H1 (cell line): ENCODE measurements around the gene EPHA10. TPM values are rescaled to one million over a fixed set of nuclear protein-coding genes. Genes with fewer than 3 reads are reported as not detected.

Experiments
- BACH1 ChIP-seq: IDR thresholded peaks from 2 replicates; pipeline ENCODE4 v1.6.1; 2012; ENCODE audit warnings: low read length, improper control_type of control experiment
- BCL11A ChIP-seq, 2 experiments: IDR thresholded peaks; one replicate each; pipeline ENCODE4 v1.6.1; 2011; ENCODE audit warnings: low read depth in 2 of 2, low read length in 2 of 2, mild to moderate bottlenecking in 2 of 2
- BRCA1 ChIP-seq: IDR thresholded peaks from 2 replicates; pipeline ENCODE4 v1.6.1; 2012; ENCODE audit warnings: low read depth, low read length, improper control_type of control experiment
- CREB1 ChIP-seq: IDR thresholded peaks from 2 replicates; pipeline ENCODE4 v1.6.1; 2012; ENCODE audit warnings: inconsistent platforms
- JUN ChIP-seq: IDR thresholded peaks from 2 replicates; pipeline ENCODE4 v1.6.1; 2011; ENCODE audit warnings: low read depth, mild to moderate bottlenecking, improper control_type of control experiment, low read length
- KDM1A ChIP-seq: fragments of 200-600, 300-600 bp; sonication (generic); IDR thresholded peaks from 2 replicates; pipeline ENCODE4 v1.7.1; 2016; ENCODE audit warnings: mild to moderate bottlenecking, low read length, borderline replicate concordance
- KDM4A ChIP-seq: IDR thresholded peaks from one replicate; pipeline ENCODE4 v1.7.1; 2012; ENCODE audit warnings: low read depth, mild to moderate bottlenecking, moderate library complexity, low read length, inconsistent platforms; ENCODE audit not compliant: severe bottlenecking
- PHF8 ChIP-seq: fragments of 200-600 bp; sonication (generic); conservative IDR thresholded peaks from 2 replicates; pipeline ENCODE4 v1.7.1; 2012; ENCODE audit warnings: low read depth, mild to moderate bottlenecking, inconsistent platforms, low read length, moderate library complexity
- RXRA ChIP-seq: IDR thresholded peaks from 2 replicates; pipeline ENCODE4 v1.6.1; 2011; ENCODE audit warnings: low read depth, mild to moderate bottlenecking, low read length, moderate library complexity; ENCODE audit not compliant: insufficient read depth
- SAP30 ChIP-seq: fragments of 300-600 bp; sonication (generic); IDR thresholded peaks from 2 replicates; pipeline ENCODE4 v1.7.1; 2012; ENCODE audit warnings: low read length, moderate library complexity, mild to moderate bottlenecking, inconsistent platforms; ENCODE audit not compliant: insufficient read depth, insufficient replicate concordance
- SP1 ChIP-seq: IDR thresholded peaks from 2 replicates; pipeline ENCODE4 v1.6.1; 2011; ENCODE audit warnings: low read depth, low read length
- SP4 ChIP-seq: IDR thresholded peaks from 2 replicates; pipeline ENCODE4 v1.6.1; 2012; ENCODE audit warnings: low read length, inconsistent platforms
- polyA plus RNA-seq, 7 experiments: library from polyadenylated mRNA; depleted of rRNA in 3 of 7; stranded (reverse) in 5 of 7; unstranded in 2 of 7; fragments of >200 nt in 5 of 7; fragments of 200-250 nt in 2 of 7; gene quantifications; 1 replicate in 5 of 7; 2 replicates in 1 of 7; 4 replicates in 1 of 7; pipeline versions ENCODE4 v1.2.1 to v1.2.3, GENCODE V29; 2011 to 2013; ENCODE audit warnings: missing spikeins in 2 of 7, mixed read lengths in 2 of 7
- total RNA-seq: library from RNA; stranded (reverse); fragmentation: NEBNext Ultra II Directional; extraction: Animal tissue kit (Norgen Biotek cat#: 25700); gene quantifications from 2 replicates; pipeline ENCODE4 v1.2.1, GENCODE V29; 2021
- TF ChIP-seq, protein P1 (sequence below): fragments of 300-600 bp; sonication (generic); IDR thresholded peaks from 2 replicates; pipeline ENCODE4 v1.7.1; 2012; ENCODE audit warnings: low read length, moderate library complexity, mild to moderate bottlenecking, inconsistent platforms; ENCODE audit not compliant: insufficient replicate concordance

Gene EPHA10
- total and polyA plus RNA-seq, 2 of the 8 experiments (the other 6 are each of a cell fraction or from before 2014, with no cell fraction given), result 0.54 to 1.0 TPM

DNA sequence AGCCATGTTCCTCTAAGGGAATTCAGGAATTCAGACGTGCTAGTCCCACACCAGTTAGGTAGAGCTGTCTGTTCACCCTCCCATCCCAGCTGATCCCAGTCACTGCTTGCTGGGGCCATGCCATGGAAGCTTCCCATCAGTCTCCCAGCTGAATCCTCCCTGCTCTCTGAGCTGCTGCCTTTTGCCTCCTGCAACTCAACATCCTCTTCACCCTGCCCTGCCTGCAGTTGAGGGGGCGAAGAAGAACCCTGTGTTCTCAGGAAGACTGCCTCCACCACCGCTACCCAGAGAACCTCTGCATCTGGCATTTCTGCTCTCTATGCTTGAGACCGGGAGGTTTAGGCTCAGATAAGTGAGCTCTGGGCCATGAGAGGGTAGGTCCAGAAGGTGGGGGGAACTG is 56.4 kb downstream of the EPHA10 start (continued):
- TF ChIP-seq, protein P1, sequence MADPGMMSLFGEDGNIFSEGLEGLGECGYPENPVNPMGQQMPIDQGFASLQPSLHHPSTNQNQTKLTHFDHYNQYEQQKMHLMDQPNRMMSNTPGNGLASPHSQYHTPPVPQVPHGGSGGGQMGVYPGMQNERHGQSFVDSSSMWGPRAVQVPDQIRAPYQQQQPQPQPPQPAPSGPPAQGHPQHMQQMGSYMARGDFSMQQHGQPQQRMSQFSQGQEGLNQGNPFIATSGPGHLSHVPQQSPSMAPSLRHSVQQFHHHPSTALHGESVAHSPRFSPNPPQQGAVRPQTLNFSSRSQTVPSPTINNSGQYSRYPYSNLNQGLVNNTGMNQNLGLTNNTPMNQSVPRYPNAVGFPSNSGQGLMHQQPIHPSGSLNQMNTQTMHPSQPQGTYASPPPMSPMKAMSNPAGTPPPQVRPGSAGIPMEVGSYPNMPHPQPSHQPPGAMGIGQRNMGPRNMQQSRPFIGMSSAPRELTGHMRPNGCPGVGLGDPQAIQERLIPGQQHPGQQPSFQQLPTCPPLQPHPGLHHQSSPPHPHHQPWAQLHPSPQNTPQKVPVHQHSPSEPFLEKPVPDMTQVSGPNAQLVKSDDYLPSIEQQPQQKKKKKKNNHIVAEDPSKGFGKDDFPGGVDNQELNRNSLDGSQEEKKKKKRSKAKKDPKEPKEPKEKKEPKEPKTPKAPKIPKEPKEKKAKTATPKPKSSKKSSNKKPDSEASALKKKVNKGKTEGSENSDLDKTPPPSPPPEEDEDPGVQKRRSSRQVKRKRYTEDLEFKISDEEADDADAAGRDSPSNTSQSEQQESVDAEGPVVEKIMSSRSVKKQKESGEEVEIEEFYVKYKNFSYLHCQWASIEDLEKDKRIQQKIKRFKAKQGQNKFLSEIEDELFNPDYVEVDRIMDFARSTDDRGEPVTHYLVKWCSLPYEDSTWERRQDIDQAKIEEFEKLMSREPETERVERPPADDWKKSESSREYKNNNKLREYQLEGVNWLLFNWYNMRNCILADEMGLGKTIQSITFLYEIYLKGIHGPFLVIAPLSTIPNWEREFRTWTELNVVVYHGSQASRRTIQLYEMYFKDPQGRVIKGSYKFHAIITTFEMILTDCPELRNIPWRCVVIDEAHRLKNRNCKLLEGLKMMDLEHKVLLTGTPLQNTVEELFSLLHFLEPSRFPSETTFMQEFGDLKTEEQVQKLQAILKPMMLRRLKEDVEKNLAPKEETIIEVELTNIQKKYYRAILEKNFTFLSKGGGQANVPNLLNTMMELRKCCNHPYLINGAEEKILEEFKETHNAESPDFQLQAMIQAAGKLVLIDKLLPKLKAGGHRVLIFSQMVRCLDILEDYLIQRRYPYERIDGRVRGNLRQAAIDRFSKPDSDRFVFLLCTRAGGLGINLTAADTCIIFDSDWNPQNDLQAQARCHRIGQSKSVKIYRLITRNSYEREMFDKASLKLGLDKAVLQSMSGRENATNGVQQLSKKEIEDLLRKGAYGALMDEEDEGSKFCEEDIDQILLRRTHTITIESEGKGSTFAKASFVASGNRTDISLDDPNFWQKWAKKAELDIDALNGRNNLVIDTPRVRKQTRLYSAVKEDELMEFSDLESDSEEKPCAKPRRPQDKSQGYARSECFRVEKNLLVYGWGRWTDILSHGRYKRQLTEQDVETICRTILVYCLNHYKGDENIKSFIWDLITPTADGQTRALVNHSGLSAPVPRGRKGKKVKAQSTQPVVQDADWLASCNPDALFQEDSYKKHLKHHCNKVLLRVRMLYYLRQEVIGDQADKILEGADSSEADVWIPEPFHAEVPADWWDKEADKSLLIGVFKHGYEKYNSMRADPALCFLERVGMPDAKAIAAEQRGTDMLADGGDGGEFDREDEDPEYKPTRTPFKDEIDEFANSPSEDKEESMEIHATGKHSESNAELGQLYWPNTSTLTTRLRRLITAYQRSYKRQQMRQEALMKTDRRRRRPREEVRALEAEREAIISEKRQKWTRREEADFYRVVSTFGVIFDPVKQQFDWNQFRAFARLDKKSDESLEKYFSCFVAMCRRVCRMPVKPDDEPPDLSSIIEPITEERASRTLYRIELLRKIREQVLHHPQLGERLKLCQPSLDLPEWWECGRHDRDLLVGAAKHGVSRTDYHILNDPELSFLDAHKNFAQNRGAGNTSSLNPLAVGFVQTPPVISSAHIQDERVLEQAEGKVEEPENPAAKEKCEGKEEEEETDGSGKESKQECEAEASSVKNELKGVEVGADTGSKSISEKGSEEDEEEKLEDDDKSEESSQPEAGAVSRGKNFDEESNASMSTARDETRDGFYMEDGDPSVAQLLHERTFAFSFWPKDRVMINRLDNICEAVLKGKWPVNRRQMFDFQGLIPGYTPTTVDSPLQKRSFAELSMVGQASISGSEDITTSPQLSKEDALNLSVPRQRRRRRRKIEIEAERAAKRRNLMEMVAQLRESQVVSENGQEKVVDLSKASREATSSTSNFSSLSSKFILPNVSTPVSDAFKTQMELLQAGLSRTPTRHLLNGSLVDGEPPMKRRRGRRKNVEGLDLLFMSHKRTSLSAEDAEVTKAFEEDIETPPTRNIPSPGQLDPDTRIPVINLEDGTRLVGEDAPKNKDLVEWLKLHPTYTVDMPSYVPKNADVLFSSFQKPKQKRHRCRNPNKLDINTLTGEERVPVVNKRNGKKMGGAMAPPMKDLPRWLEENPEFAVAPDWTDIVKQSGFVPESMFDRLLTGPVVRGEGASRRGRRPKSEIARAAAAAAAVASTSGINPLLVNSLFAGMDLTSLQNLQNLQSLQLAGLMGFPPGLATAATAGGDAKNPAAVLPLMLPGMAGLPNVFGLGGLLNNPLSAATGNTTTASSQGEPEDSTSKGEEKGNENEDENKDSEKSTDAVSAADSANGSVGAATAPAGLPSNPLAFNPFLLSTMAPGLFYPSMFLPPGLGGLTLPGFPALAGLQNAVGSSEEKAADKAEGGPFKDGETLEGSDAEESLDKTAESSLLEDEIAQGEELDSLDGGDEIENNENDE, result no peak
- TF ChIP-seq JUN (no peak), BRCA1 (no peak), KDM4A (no peak), KDM1A (no peak), BCL11A (IDR thresholded peaks at IDR 0.05; ENCODE audit: low read depth in 2 of 2, low read length in 2 of 2) (no peak), PHF8 (no peak), BACH1 (no peak), CREB1 (no peak), SP4 (no peak), SAP30 (no peak), SP1 (no peak), RXRA (no peak)
